GM23338 (cell line): ENCODE data around the gene KIF6. TPM values are rescaled to one million over a fixed set of nuclear protein-coding genes. Genes with fewer than 3 reads are reported as not detected.

Experiments used
- ATAC-seq: fragments of 200-7000 bp; cut with Tn5 transposase; 3 replicates; pipeline ENCODE4 v1.9.1; 2020
- DNase-seq: peaks from one replicate; pipeline ENCODE4 v3.0.0-alpha.2; 2015; ENCODE audit warnings: low spot score
- H2AFZ ChIP-seq: fragments of 200-600 bp; sonication (generic); 2 replicates; pipeline ENCODE4 v1.8.0; 2016; ENCODE audit warnings: antibody characterized with exemption, mild to moderate bottlenecking, moderate library complexity
- H3F3A ChIP-seq: fragments of 200-600 bp; sonication (generic); replicated peaks from 2 replicates; pipeline ENCODE4 v1.8.0; 2017; ENCODE audit warnings: antibody characterized with exemption, mixed run types, low read depth
- H3K27ac ChIP-seq: fragments of 200-600 bp; sonication (generic); 2 replicates; pipeline ENCODE4 v1.6.1; 2016; ENCODE audit warnings: low read depth
- H3K27me3 ChIP-seq: fragments of 200-600 bp; sonication (generic); 2 replicates; pipeline ENCODE4 v1.8.0; 2016; ENCODE audit warnings: mild to moderate bottlenecking, mixed run types, moderate library complexity; ENCODE audit not compliant: insufficient read depth
- H3K36me3 ChIP-seq: fragments of 200-600 bp; sonication (generic); 2 replicates; pipeline ENCODE4 v1.8.0; 2016; ENCODE audit warnings: mild to moderate bottlenecking; ENCODE audit not compliant: insufficient read depth
- H3K4me1 ChIP-seq: fragments of 200-600 bp; sonication (generic); 2 replicates; pipeline ENCODE4 v1.8.0; 2016; ENCODE audit warnings: mild to moderate bottlenecking, moderate library complexity; ENCODE audit not compliant: insufficient read depth
- H3K4me2 ChIP-seq: fragments of 200-600 bp; sonication (generic); 2 replicates; pipeline ENCODE4 v1.7.1; 2017; ENCODE audit warnings: mixed run types
- H3K4me3 ChIP-seq: fragments of 200-600 bp; sonication (generic); 2 replicates; pipeline ENCODE4 v1.6.1; 2016; ENCODE audit warnings: mixed run types
- H3K79me2 ChIP-seq: fragments of 200-600 bp; sonication (generic); replicated peaks from 2 replicates; pipeline ENCODE4 v1.8.0; 2017; ENCODE audit warnings: mild to moderate bottlenecking; ENCODE audit not compliant: insufficient read depth
- H3K9me2 ChIP-seq: fragments of 200-600 bp; sonication (generic); 2 replicates; pipeline ENCODE4 v1.8.0; 2017; ENCODE audit not compliant: insufficient read depth
- H4K20me1 ChIP-seq: fragments of 200-600 bp; sonication (generic); replicated peaks from 2 replicates; pipeline ENCODE4 v1.8.0; 2017; ENCODE audit warnings: mild to moderate bottlenecking; ENCODE audit not compliant: insufficient read depth
- H3K27ac Mint-ChIP-seq: 2 replicates; pipeline ENCODE4 v1.8.0; 2020; ENCODE audit warnings: inconsistent platforms, mild to moderate bottlenecking, moderate library complexity, mixed read lengths
- H3K27me3 Mint-ChIP-seq: 3 replicates; pipeline ENCODE4 v1.8.0; 2022; ENCODE audit warnings: low read depth, mild to moderate bottlenecking, moderate library complexity, mixed read lengths, inconsistent platforms; ENCODE audit not compliant: insufficient read depth, poor library complexity
- H3K36me3 Mint-ChIP-seq: 3 replicates; pipeline ENCODE4 v1.8.0; 2021; ENCODE audit warnings: low read depth, mild to moderate bottlenecking, inconsistent platforms, moderate library complexity, mixed read lengths
- H3K4me1 Mint-ChIP-seq: 3 replicates; pipeline ENCODE4 v1.8.0; 2020; ENCODE audit warnings: mild to moderate bottlenecking, inconsistent platforms, mixed read lengths
- H3K4me3 Mint-ChIP-seq: 3 replicates; pipeline ENCODE4 v1.8.0; 2021; ENCODE audit warnings: moderate library complexity, mild to moderate bottlenecking, inconsistent platforms, mixed read lengths
- H3K9me3 Mint-ChIP-seq: 3 replicates; pipeline ENCODE4 v1.8.0; 2020; ENCODE audit warnings: moderate library complexity, mild to moderate bottlenecking, inconsistent platforms, mixed read lengths
- CREB1 ChIP-seq: fragments of 250-450 bp; sonication (Bioruptor Pico); IDR thresholded peaks from 2 replicates; pipeline ENCODE4 v1.5.0; 2020; ENCODE audit warnings: low read depth, mild to moderate bottlenecking, moderate library complexity
- CTCF ChIP-seq, 2 experiments: fragments of 200-600 bp in 1 of 2; sonication (generic) in 1 of 2; conservative IDR thresholded peaks; 2 replicates each; pipeline versions ENCODE4 v1.5.1 to v1.6.1; 2016 to 2017; ENCODE audit warnings: antibody characterized with exemption in 2 of 2, low read depth in 2 of 2, mild to moderate bottlenecking in 2 of 2, moderate library complexity in 1 of 2
- ETS1 ChIP-seq: IDR thresholded peaks from 2 replicates; pipeline ENCODE4 v1.6.1; 2016; ENCODE audit warnings: antibody characterized with exemption
- EZH2 ChIP-seq: fragments of 200-600 bp; sonication (generic); IDR thresholded peaks from one replicate; pipeline ENCODE4 v1.8.0; 2017; ENCODE audit warnings: antibody characterized with exemption, mild to moderate bottlenecking, low read depth; ENCODE audit not compliant: unreplicated experiment
- EZH2phosphoT487 ChIP-seq: fragments of 200-600 bp; sonication (generic); IDR thresholded peaks from one replicate; pipeline ENCODE4 v1.8.1; 2018; ENCODE audit warnings: antibody characterized with exemption; ENCODE audit not compliant: unreplicated experiment
- JUNB ChIP-seq: IDR thresholded peaks from one replicate; pipeline ENCODE4 v1.6.1; 2016; ENCODE audit warnings: antibody characterized with exemption; ENCODE audit not compliant: unreplicated experiment
- NANOG ChIP-seq: IDR thresholded peaks from 2 replicates; pipeline ENCODE4 v1.6.1; 2016; ENCODE audit warnings: antibody characterized with exemption, borderline replicate concordance
- POLR2AphosphoS5 ChIP-seq: IDR thresholded peaks from 2 replicates; pipeline ENCODE4 v1.6.1; 2016; ENCODE audit warnings: antibody characterized with exemption, low read depth
- REST ChIP-seq: IDR thresholded peaks from one replicate; pipeline ENCODE4 v1.6.1; 2018; ENCODE audit warnings: antibody characterized with exemption; ENCODE audit not compliant: unreplicated experiment
- STAT1 ChIP-seq: IDR thresholded peaks from one replicate; pipeline ENCODE4 v1.6.1; 2016; ENCODE audit warnings: antibody characterized with exemption; ENCODE audit not compliant: unreplicated experiment
- ZNF114 ChIP-seq: fragments of 250-450 bp; sonication (Bioruptor Pico); IDR thresholded peaks from 2 replicates; pipeline ENCODE4 v1.5.0; 2020; ENCODE audit warnings: mild to moderate bottlenecking, moderate library complexity
- ZNF331 ChIP-seq: fragments of 250-450 bp; sonication (Bioruptor Pico); IDR thresholded peaks from 2 replicates; pipeline ENCODE4 v1.5.0; 2020; ENCODE audit warnings: low read depth, mild to moderate bottlenecking, moderate library complexity
- ZNF462 ChIP-seq: fragments of 250-450 bp; sonication (Bioruptor Pico); IDR thresholded peaks from 2 replicates; pipeline ENCODE4 v1.5.0; 2020; ENCODE audit warnings: mild to moderate bottlenecking, moderate library complexity
- polyA plus RNA-seq: library from polyadenylated mRNA; unstranded; fragments of >200 nt; fragmentation: Nextera tagmentation; extraction: Ambion mirVana; gene quantifications from 2 replicates; pipeline ENCODE4 v1.2.1, GENCODE V29; 2016
- total RNA-seq: library from RNA; depleted of rRNA; stranded (reverse); fragments of >200 nt; shearing (Covaris generic); gene quantifications from 2 replicates; pipeline ENCODE4 v1.2.3, GENCODE V29; 2014

Gene KIF6
- total and polyA plus RNA-seq, 2 experiments from 2014 or later: 0.87 to 1.7 TPM

GRCh38 chr6:39422238-39422637 is 303.0 kb downstream of the KIF6 start:
- Histone ChIP-seq H3F3A (no peaks in the 10 kb centered on the region), H3K9me2 (peaks cover 3% of the 10 kb centered on the region; the same call in 1 of the 2 replicates), H4K20me1 (no peaks in the 10 kb centered on the region), H3K4me1 (peaks cover 6% of the 10 kb centered on the region; the same call in 1 of the 2 replicates), H2AFZ (no peak overlapping the region), H3K4me2 (no peak overlapping the region), H3K27ac (no peak overlapping the region), H3K36me3 (no peaks in the 10 kb centered on the region), H3K4me3 (no peak overlapping the region), H3K79me2 (no peaks in the 10 kb centered on the region), H3K27me3 (no peaks in the 10 kb centered on the region)
- Mint-ChIP-seq H3K9me3 (no peaks in the 10 kb centered on the region), H3K27ac (no peak overlapping the region), H3K4me3 (no peak overlapping the region), H3K4me1 (no peaks in the 10 kb centered on the region), H3K36me3 (no peaks in the 10 kb centered on the region), H3K27me3 (peaks cover 1% of the 10 kb centered on the region)
- ATAC-seq (no peak), DNase-seq (no peak)
- TF ChIP-seq EZH2 (no peak), CREB1 (no peak), ZNF331 (CRISPR knock-in tag) (no peak), NANOG (no peak), JUNB (no peak), STAT1 (no peak), ZNF114 (CRISPR knock-in tag) (no peak), REST (no peak), ZNF462 (CRISPR knock-in tag) (no peak), POLR2AphosphoS5 (no peak), CTCF (conservative IDR thresholded peaks at IDR 0.05; ENCODE audit: low read depth in 2 of 2) (no peak), ETS1 (no peak), EZH2phosphoT487 (no peak)
